Measurements from ENCODE around the gene STEAP4. TPM values are rescaled to one million over a fixed set of nuclear protein-coding genes. Genes with fewer than 3 reads are reported as not detected.

Gene STEAP4
- total and polyA plus RNA-seq, 9 of the 15 experiments (the other 6 are each of a cell fraction or from before 2014, with no cell fraction given) = 0.07 TPM; not detected in 8

GRCh38 chr7:88243345-88243909 lies 63.3 kb downstream of the STEAP4 start:
- Histone ChIP-seq H3K79me2 (ENCODE audit: control insufficient read depth, insufficient read depth, low read length) (no peaks in the 10 kb centered on the region), H3K4me3 (no peak overlapping the region), H3K4me1 (replicated peaks in 1 of 2; ENCODE audit: control insufficient read depth in 2 of 2, insufficient read depth in 2 of 2, low read length in 2 of 2) (no peaks in the 10 kb centered on the region), H3K9me3 (replicated peaks; ENCODE audit: control insufficient read depth, insufficient read depth, low read depth, low read length) (no peaks in the 10 kb centered on the region), H3K36me3 (ENCODE audit: control insufficient read depth, insufficient read depth, low read length) (no peaks in the 10 kb centered on the region), H3K27me3 (ENCODE audit: control insufficient read depth in 2 of 2, insufficient read depth in 2 of 2, low read length in 2 of 2) (no peaks in the 10 kb centered on the region), H3K27ac (ENCODE audit: extremely low read depth, low read depth, low read length) (no peak overlapping the region), H4K20me1 (replicated peaks; ENCODE audit: control insufficient read depth, insufficient read depth, low read length) (no peaks in the 10 kb centered on the region), H3K9me1 (ENCODE audit: control insufficient read depth, insufficient read depth, low read length) (no peaks in the 10 kb centered on the region), H3K4me2 (ENCODE audit: insufficient read depth, low read length) (no peak overlapping the region), H3K9ac (ENCODE audit: insufficient read depth in 1 of 2, low read depth in 2 of 2, low read length in 2 of 2) (no peak overlapping the region), H2AFZ (ENCODE audit: low read depth, low read length) (no peak overlapping the region)
- ChIA-PET CTCF (ENCODE audit: low intra/inter-chr PET ratio) (interaction anchor here (0.7 kb wide), 1 partner anchor 1871 kb away, joined by 3 read pairs; no protein-coding TSS in a partner anchor), POLR2A (interaction anchor here (0.5 to 0.7 kb wide), 2 partner anchors 9 to 33 kb away, joined by 3 read pairs; no protein-coding TSS in a partner anchor)
- intact Hi-C loops (cut with micrococcal nuclease) = loop anchor here (1.0 to 10.0 kb wide), 4 partner anchors 114 to 1911 kb away; partner anchors contain the start of gene STEAP1
- WGBS (ENCODE audit: insufficient coverage, low coverage, missing lambda C conversion rate) = 0% methylated on average over 2 of the region's 2 CpGs
- FAIRE-seq = peak; percentile 69
- no TSS peak for BruUV-seq (replicated peaks)
- ATAC-seq = peak; percentile 88
- in situ Hi-C loops (cut with MboI) = loop anchor here (25.0 kb wide), 1 partner anchor 1894 kb away; no protein-coding TSS in a partner anchor
- peak in 2 of 4 experiments; percentile 29 to 45 for DNase-seq (ENCODE audit: extremely low read depth in 1 of 4, low spot score in 3 of 4)
- no peak for TF ChIP-seq ATF1 (CRISPR knock-in tag; IDR thresholded peaks at IDR 0.05)
- no peak for TF ChIP-seq ATF1 (tag; IDR thresholded peaks at IDR 0.05)
- no peak for TF ChIP-seq ZNF589 (CRISPR knock-in tag; IDR thresholded peaks at IDR 0.05; ENCODE audit: low read depth)
- no peak for TF ChIP-seq ZNF707 (CRISPR knock-in tag; conservative IDR thresholded peaks at IDR 0.05)
- peak; percentile 54 to 81 (median 68); a peak in 5 of 6 replicates for TF ChIP-seq CTCF (IDR thresholded peaks at IDR 0.05 in 2 of 3, conservative IDR thresholded peaks at IDR 0.05 in 1 of 3; ENCODE audit: insufficient read depth in 2 of 3, low read depth in 1 of 3, low read length in 3 of 3)
- peak; percentile 69; the same call in 1 of the 2 replicates for TF ChIP-seq REST (IDR thresholded peaks at IDR 0.05; ENCODE audit: borderline replicate concordance)
- no peak for TF ChIP-seq REST (CRISPR knock-in tag; IDR thresholded peaks at IDR 0.05; ENCODE audit: low read depth)
- no peak for TF ChIP-seq RBFOX2 (IDR thresholded peaks at IDR 0.05; ENCODE audit: low read depth, low read length)
- TF ChIP-seq ZNF431 (CRISPR knock-in tag; IDR thresholded peaks at IDR 0.05) = no peak
- no peak for TF ChIP-seq NBN (IDR thresholded peaks at IDR 0.05; ENCODE audit: low read depth)
- TF ChIP-seq SMC3 (conservative IDR thresholded peaks at IDR 0.05; ENCODE audit: insufficient read depth, low read depth, low read length) = peak; percentile 54
- no peak for TF ChIP-seq ETV6 (IDR thresholded peaks at IDR 0.05; ENCODE audit: borderline replicate concordance in 1 of 2, low read depth in 2 of 2, low read length in 1 of 2)
- TF ChIP-seq ETV6 (CRISPR knock-in tag; IDR thresholded peaks at IDR 0.05; ENCODE audit: borderline replicate concordance) = no peak
